Pons (tissue), 1 donor: Measurements from ENCODE around the gene LENEP.

ENCODE experiments used
- DNase-seq: peaks from one replicate; pipeline ENCODE4 v3.0.0-alpha.2; 2016; ENCODE audit warnings: low spot score

The LENEP gene

DNA sequence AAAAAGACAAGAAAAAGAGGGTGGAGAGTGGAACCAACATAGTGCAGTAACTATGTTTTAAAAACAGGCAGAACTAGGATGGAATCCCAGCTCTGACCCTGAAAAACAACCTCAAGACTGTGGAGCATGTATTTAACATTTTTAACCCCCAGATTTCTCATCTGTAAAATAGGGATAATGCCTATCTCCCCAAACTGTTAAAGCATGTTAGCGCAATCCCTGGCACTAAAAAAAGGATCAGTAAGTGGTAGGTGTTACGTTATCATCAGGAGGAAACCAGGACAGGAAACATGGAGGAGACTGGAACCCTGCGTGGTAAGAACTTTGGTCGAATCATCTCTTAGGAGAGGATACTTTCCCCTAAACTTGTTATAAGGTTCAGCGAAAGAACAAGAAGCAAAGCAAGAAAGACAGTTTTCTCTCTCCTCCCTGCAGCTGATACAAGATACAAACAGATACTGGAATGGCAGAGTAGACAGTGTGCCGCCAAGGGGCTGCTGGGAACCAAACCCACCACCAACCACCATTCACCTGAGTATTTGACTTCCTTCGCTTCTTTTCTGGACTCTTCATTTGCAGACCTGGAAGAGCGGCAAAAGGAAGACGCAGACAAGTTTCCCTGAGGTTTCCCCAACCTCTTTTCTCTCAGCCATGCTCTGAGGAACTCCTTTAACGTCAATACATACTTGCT is 32.8 kb upstream of the LENEP start:
- DNase-seq: no peak

DNA sequence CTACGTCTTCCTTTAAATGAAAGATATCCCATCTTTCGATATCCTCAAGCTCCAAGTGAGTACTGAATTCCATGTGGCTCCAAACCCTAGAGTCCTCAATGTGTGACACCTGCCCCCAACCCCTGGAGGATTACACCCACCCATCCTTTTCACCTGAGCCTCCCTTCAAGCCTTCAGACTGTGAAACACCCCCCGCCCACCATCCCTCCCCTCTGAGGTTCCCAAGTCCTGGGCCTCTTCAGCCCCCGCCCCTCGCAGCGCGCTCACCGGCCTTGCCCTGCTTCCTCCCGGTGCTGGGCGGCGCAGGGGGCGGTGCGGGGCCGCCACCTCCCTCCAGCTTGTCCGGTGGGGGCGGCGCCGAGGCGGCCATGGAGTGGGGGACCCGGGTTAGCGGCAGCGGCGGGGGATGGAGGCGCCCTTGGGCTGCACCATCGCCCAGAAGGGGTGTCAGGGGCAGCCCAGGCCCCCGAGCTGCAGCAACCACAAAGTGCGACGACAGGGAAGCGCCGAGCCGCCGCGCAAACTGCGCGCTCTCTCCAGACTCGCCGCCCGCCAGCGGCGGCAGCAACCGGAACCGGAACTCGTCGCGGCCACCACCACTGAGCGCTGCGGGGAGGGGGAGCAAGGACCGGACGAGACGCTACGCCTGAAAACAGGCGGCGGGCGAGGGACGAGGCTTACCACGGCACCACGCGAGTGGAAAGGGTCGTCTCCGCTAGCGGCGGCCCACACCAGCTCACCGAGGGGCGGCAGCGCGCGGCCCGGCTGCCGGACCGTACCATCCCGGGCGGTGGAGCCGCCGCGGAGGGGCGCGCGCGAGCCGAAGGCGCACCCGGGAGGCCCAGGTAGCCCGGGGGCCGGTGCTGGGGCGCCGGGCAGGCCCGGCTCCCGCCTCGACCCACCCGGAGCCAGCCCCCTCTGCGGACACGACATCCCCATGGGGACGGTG is 31.9 kb upstream of the LENEP start, which contains the start of gene PYGO2:
TSS of gene PYGO2 (minus strand) at position 576 of the 949 bp plus-strand sequence. CDS start at position 370, 206 bp downstream.
- no peak for DNase-seq

DNA sequence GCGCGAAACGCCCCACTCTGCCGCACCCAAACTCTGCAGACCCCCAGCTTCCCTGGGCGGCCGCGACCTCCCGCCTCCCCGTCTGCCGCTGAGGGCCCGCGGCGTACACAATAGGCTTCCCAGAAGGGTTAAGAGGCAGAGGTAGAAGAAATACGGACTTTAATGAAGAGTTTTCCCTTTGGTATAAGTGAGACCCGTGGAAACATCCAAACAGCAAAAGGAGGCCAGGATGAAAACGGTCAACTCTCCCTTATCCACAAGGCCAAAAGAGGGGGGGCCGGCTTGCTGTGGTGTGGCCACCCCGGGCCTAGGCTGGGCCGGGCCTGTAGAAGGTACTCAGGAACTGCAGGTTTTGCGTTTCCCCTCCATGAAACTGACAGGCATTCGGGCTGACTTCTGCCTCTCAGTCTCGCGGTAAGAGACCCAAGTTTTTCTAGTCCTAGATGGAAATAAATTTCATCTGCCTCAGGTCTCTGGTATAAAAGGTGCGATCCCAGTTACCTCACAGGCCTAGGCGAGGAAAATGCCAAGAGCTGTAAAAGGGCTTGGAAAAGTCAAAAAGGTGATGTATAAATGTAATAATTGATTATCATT is 31.1 kb upstream of the LENEP start:
- no peak for DNase-seq

DNA sequence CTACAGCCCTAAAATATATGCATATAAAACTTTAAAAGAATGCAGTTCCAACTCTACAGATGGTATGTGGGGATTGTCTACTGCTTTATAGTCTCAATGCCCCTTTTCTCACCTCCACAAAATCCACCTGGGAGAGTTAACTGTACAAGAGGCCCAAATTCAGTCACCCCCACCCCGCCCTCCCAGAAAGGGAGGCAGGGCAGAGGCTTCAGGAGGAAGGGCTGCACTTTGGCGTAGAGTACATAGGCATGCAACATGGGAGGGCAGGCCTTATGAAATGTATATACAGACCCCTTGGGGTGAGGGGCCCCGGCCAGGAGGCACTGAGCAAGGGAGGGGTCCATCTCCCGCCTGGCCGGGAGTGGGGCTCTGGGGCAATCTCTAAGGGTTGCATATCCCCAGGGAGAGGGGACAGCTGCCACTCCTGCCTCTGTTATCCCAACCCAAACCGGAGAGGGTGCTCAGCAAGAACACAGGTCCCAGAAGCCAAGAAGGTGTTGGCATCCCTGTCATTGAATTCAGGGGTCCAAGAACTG is 30.5 kb upstream of the LENEP start:
- no peak for DNase-seq

DNA sequence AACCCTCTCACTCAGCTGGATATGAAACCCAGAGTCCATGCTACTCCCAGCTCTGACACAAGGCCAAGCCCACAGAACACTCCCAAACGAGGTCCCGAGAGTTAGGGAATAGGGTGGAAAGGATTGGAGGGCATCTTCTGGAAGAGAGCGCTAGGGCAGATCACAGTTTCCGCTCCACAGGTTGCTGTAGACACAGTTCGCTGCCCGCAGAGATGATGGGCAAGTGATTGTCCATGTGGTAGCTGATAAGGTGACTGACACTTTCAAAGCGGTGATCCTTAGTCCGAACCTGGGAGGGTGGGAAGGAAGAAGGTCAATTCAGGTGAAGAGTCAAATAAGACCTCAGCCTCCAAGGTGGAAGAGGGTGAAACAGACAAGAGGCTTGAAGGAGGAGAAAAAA is 29.7 kb upstream of the LENEP start:
- no peak for DNase-seq

DNA sequence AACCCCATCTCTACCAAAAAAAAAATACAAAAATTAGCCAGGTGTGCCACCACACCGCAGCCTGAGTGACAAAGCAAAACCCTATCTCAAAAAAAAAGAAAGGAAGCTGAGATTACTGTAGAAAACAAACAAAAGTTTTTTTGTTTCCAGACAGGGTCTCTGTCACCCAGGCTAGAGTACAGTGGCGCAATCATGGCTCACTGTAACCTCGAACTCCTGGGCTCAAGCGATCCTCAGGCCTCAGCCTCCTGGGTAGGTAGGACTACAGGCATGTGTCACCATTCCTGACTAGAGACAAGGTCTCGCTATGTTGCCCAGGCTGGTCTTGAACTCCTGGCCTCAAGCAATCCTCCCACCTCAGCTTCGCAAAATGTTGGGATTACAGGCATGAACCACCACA is 29.0 kb upstream of the LENEP start:
- no peak for DNase-seq

DNA sequence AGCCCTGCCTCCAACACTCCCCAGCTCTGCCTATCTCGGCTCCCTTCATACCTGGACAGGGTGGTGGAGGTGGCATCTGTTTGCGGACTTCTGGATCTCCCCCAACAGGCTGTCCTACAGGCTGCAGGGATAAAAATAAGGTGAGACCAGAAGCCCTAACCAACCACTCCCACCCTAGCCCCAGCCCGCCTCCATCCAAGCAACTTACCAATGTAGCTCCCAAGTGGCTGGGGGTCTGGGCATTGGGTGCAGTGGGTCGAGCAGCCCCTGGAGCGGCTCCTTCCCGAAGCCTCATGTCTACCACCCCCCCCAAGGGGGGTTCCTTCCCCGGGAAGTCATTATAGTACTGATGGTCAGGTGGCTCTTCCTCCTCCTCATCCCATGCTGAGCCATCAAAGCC is 27.3 kb upstream of the LENEP start:
- DNase-seq: no peak

DNA sequence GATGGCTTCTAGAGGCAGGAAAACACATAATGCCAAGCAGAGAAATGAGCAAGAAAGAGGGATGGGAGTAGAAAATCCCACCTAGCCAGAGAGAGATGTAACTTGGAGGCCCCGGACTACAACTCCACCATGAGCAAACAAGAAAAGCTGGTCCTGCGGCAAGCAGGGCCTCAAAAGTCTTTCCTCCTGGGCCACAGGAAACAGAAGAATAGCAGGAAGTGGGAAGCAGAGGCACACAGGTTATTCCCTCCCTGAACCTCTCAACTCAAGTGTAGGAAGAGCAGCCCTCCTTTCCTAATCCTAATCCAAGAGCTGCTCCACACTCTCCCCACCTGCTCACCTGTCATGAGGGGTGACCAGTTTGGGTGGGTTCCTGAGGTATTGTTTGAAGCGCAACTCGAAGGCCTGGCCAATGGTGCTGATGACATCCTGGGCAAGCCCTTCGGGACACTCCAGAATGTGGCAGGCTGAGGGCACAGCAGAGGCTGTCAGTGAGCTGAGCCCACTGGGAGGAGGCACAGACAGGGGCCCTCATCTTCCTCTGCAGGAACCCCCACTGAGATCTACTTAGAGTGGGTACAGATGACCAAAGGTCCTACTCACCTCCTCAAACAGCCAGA is 25.9 kb upstream of the LENEP start:
- no peak for DNase-seq

DNA sequence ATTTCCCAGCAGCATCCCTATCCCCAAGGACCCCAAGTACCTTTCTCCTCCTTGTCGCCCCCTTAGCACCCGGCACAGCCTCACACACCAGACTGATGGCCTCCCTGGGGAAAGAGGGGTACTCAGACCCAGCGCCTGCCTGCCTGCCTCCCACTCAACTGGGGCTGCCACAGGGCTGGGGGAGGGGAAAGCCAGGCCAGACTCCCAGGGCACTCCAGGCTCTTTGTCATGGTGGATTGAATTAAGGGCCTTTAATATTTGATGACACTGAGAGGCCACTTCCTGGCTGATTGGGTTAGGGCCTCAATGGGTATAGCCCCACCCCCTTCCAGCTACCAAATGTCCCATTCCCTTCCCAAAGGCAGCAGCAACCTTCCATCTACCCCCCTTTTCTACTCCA is 24.7 kb upstream of the LENEP start:
- no peak for DNase-seq

DNA sequence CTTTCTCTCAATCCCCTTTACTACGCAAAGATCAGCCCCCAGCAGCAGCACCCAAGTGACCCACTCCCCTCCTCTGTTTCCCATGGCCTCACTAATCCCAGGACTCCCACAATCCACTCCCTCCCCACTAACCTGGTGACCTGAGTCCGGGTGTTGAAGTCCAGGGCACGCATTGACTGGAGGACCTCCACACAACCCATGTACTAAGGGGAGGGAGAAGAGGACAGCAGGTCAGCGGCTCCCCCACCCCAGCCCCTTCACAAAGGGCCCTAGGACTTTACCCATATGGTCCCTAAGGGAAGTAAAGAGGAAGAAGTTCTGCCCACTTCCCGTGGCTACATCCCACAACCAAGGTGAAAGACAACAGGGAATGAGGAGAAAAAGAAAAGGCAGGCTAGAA is 24.1 kb upstream of the LENEP start:
- DNase-seq: no peak

DNA sequence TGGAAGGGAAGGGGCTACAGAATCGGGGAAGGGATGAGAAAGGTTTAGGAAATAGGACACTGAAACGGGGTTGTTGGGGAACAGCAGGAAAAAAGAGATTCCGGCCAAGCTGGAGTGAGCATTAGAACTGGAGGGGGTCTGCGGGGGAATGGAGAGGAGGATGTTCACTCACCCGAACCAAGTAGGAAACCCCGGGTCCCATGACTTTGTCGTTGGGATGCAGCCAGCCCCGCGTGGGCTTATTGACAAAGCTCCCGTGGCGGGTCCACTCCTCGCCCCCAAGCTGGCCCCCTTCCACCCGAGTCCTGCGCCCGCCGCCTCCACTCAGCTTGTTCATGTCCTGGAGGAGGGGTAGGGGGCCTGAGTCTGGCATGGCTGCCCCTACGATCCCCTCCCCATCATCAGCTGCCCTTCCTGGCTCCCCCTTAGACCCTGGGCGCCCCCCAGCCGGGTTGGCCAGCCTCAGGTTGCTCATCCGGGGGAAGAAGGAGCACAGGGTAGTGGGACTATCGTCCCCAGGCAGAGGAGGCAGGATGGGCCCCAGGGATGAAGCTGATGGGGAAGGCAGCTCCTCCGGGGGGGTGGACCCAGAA is 23.4 kb upstream of the LENEP start:
- DNase-seq: no peak

DNA sequence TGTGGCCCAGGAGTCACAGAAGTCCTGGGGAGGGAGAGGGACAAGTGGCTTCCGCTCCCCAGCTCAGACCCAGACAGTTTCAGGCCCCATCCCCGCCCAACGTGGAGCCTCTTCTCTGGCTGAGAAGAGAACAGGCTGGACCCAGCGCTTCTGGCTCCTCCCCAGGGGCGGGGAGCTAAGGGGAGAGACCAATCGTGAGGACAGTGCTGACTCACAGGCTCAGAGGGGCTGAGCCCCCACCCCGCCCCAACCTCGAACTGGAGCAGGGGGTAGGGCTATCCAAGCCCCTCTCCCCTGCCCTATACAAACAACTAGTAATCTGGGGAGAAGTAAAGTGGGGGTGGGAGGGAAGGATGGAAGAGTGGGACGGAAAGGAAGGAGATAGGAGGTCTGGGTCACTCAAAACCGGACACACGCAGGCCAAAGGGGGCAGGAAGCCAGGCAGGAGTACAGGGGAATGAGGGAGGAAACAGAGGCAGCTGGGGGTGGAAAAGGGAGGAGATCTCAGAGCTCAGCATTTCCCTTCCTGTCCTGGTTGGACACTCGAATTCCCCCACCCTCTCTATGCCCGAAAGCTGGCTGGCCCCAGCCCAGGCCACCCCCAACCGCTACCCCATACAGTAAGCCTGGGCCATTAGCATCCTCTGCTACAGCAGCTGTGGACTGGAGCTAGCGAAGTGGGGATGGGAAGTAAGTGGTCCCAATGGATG is 22.6 kb upstream of the LENEP start, which contains the start of gene SHC1:
TSS of gene SHC1 (minus strand) at position 117 of the 710 bp plus-strand sequence. CDS start 221 bp downstream, outside the sequence.
- DNase-seq: peak; percentile 90

DNA sequence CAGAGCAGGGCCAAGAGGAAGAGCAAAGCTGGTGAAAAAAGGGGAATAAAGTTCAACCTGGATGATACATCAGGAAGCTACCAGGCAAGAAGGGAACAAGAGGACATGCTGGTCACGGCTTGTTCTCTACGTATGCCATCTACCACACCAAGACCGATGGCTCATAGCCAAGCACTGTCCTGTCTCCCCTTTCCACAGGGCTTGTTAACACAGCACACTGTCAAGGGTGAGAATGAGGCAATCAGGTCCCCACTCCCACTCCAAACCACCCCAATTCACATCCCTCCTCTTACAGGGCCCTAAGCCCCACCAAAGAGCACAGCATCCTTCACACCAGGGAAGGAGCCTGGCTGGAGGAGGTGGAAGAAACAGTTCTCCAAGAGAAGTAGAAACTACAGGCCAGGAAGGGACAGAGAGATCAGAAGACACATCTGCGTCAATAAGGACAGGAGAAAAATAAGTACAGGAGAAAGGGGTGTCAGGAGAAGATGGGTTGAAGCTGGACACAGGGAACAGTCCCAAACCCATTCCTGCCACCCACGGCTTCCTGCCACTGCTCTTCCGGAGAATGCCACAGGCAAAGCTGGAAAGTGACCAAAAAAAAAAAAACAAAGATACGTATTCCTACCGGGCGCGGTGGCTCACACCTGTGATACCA is 21.9 kb upstream of the LENEP start:
- no peak for DNase-seq

DNA sequence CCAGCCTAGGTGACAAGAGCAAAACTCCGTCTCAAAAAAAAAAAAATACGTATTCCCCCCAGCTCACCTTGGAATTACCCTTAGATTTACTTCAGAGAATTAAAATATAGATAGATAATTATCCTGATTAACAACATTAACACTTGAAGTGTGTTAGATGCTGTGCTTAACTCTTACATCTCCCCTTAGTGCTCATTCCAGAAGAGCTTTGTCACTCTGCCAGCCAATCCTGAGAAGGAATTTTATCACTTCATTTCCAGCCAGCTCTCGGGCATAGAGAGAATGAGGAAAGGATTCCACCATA is 21.2 kb upstream of the LENEP start:
- no peak for DNase-seq

DNA sequence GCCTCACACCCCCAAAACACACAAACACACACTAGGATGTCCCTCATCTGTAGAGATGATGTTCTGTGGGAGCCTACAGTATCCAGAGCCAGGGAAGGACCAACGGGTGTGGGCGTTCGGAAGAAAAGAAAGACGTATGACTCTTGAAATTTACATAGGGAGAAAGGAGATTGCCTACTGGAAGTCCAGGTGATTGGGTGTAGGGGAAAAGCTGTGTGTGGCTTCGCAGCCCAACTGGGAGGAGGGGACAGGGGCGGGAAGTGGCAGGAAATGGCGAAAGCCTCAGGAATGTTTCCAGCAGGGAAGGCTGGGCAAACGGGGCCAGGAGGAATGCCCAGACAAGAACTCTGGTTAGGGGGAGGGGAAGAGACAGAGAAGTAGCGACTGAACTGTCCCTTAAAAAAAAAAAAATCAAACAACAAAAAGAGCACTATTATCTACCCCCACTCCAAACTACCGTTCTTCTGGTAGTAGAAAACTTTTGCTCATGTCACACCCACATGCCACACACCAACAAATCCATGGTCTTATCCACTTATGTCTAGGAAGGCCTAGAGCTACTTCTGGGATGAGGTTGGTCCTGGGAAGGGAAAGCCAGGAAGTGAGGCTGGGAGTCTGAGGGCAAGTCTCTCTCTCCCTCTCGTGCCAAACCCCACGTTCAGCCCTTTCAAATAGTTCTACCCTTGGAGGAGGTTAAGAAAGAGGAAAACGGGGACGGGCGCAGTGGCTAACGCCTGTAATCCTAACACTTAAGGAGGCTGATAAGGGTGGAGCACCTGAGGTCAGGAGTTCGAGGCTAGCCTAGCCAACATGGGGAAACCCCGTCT is 20.7 kb upstream of the LENEP start:
- no peak for DNase-seq

DNA sequence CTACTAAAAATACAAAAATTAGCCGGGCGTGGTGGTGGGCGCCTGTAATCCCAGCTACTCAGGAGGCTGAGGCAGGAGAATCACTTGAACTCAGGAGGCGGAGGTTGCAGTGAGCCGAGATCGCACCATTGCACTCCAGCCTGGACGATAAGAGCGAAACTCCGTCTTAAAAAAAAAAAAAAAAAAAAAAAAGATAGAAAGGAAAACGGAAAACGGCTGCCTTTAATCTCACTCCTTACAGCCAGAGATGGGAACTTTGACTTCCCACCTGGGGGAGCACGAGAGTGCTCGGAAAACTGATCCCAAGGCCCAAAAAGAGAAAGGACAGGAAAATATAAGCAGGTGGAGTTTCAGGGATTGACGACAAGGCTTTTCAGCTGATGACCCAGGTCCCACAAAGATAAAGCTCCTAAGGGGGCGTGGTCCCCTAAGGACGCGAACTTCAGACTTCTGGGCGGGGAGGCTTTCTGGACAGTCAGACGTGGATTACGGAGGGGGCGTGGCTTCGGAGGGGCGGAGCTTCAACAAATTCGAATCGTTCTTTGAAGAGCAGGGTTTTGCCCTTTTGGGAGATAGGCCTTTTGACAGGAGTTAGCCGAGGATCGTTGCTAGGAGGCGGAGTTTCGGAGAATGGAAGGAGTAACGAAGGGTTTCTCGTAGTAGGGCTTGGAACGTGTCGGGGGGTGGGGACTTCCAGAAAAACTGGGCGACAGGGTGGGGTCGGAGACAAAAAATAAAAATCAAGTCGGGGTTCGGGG is 19.9 kb upstream of the LENEP start:
- peak; percentile 91 for DNase-seq

DNA sequence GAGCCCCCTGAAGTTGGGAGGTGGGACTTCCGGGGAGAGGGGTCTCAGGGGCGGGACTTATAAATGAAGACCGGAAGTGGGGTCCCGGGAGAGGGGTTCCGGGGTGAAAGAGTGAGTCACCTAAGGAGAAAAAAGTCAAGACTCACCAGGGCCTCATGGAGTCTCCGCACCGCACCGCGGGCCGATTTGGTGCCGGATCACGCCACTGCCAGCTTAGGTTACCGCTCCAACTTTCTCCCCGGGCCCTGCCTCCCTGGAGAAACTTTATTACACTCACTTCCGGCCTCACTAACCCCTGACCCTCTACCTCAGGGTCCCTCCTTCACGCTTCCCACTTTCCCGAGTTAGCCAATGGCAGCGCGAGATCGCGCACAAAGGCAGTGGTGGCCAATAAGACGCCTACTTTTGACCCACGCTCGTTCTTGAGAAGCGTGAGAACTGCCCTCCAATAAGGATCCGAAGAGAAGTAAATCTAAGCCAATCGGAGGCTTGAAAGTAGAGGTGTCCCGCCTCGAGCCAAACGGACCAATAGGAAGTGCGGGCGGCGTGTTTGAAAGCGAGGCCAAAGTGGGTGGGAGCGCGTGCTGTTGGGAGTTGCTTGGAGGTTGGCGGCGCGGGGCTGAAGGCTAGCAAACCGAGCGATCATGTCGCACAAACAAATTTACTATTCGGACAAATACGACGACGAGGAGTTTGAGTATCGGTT is 19.1 kb upstream of the LENEP start, which contains the start of gene CKS1B:
TSS of gene CKS1B (plus strand) at position 580 of the 706 bp plus-strand sequence. CDS start at position 645, 65 bp downstream.
- DNase-seq: peak; percentile 100

DNA sequence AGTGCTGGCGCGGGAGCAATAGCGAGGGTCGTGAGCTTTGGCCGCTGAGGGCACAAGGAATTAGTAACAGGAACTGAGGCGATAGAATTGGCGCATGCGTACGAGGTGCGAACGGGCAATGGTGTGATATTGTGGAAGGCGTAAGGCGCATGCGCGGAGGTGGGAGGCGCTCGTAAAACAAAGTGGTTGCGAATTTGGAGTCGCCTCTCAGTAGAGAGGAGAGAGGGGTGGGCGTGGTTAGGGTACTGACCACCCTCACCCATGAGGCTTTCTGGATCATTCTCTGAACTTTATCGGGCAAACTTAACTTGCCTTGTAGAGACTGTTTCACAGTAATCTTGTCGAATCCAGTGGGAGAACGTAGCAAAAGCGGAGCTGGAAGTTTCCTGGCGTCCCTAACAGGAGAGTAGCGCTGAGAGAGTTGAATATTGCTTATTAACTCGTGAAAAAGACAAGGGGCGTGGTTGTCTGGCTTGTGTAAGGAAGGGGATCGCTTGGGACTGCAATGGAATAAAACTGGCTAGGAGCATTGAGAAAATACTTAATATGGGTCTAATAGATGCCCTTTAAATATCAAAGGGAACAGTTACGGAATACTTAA is 18.5 kb upstream of the LENEP start:
- DNase-seq: peak; percentile 98
